HUES48 (cell line): ENCODE results near the gene HSPA14.
A peak's percentile ranks its signal among the peaks of the same experiment; 100 is the strongest.
"Not testable (repeated sequence)": the region's sequence is repeated elsewhere in the genome, so short reads cannot be mapped to it uniquely, and the experiment has no call there.

Experiments used
- H3K27ac ChIP-seq: one replicate; pipeline ENCODE4 v1.7.0; 2013; ENCODE audit warnings: low read depth, low read length, inconsistent platforms
- H3K27me3 ChIP-seq: 2 replicates; pipeline ENCODE4 v1.6.1; 2013; ENCODE audit warnings: mild to moderate bottlenecking, low read length; ENCODE audit not compliant: control insufficient read depth, insufficient read depth
- H3K36me3 ChIP-seq: 2 replicates; pipeline ENCODE4 v1.6.1; 2013; ENCODE audit warnings: low read length; ENCODE audit not compliant: control insufficient read depth, insufficient read depth
- H3K4me1 ChIP-seq: 2 replicates; pipeline ENCODE4 v1.6.1; 2013; ENCODE audit warnings: mild to moderate bottlenecking, low read length; ENCODE audit not compliant: control insufficient read depth, insufficient read depth
- H3K4me3 ChIP-seq: 2 replicates; pipeline ENCODE4 v1.5.1; 2013; ENCODE audit warnings: mild to moderate bottlenecking, low read depth, low read length
- H3K9ac ChIP-seq: 2 replicates; pipeline ENCODE4 v1.6.1; 2013; ENCODE audit warnings: mild to moderate bottlenecking, low read depth, low read length, moderate library complexity
- H3K9me3 ChIP-seq: 2 replicates; pipeline ENCODE4 v1.6.1; 2013; ENCODE audit warnings: low read length; ENCODE audit not compliant: control insufficient read depth, insufficient read depth

HSPA14 gene, protein sequence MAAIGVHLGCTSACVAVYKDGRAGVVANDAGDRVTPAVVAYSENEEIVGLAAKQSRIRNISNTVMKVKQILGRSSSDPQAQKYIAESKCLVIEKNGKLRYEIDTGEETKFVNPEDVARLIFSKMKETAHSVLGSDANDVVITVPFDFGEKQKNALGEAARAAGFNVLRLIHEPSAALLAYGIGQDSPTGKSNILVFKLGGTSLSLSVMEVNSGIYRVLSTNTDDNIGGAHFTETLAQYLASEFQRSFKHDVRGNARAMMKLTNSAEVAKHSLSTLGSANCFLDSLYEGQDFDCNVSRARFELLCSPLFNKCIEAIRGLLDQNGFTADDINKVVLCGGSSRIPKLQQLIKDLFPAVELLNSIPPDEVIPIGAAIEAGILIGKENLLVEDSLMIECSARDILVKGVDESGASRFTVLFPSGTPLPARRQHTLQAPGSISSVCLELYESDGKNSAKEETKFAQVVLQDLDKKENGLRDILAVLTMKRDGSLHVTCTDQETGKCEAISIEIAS

GRCh38 chr10:14837757-14838581 lies at the start of gene HSPA14, which contains the start of the genes CDNF and MSANTD7:
Gene HSPA14 (plus strand): TSS chr10:14838306. CDS start chr10:14838403, 97 bp downstream.
Gene CDNF (minus strand): TSS chr10:14838037. CDS start chr10:14837946, 91 bp downstream.
Gene MSANTD7 (plus strand): TSS chr10:14838306. CDS start chr10:14842285, 3,979 bp downstream.
- Histone ChIP-seq H3K36me3 (peaks cover 30% of the 10 kb centered on the region), H3K27me3 (no peaks in the 10 kb centered on the region)

GRCh38 chr10:14798636-14799035 lies 39.5 kb upstream of the HSPA14 start:
- H3K4me1 ChIP-seq = no peaks in the 10 kb centered on the region
- no peaks in the 10 kb centered on the region for H3K36me3 ChIP-seq
- no peaks in the 10 kb centered on the region for H3K27me3 ChIP-seq

More at GRCh38 chr10:14837757-14838581, at the start of gene HSPA14, which contains the start of the genes CDNF and MSANTD7:
- Histone ChIP-seq H3K4me1 (peaks cover 10% of the 10 kb centered on the region; the same call in 1 of the 2 replicates), H3K9me3 (no peaks in the 10 kb centered on the region), H3K27ac (peak within 1 kb of the TSS; percentile 96), H3K9ac (peak within 1 kb of the TSS; percentile 94), H3K4me3 (peak within 1 kb of the TSS; percentile 90)

DNA sequence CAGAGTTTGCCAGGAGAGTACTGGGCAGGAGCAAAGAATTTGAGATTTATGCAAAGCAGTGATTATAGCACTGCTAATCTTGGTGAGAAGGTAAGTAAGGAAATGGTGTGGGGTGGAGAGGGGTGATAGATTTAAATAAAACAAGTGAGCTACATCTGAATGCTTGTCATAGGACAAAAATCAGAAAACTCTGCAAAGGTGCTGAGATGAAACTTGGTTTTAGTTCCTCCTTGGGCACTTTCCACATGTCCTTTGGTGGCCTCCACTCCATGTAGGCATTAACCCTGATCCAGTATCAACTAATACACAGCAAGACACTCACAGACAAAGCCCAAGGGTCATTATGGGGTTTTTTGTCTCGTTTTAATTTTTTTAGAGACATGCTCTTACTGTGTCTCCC lies 37.7 kb upstream of the HSPA14 start:
- Histone ChIP-seq H3K9ac (no peak overlapping the region), H3K27me3 (no peaks in the 10 kb centered on the region), H3K4me3 (no peak overlapping the region), H3K4me1 (no peaks in the 10 kb centered on the region), H3K27ac (no peak overlapping the region), H3K36me3 (no peaks in the 10 kb centered on the region), H3K9me3 (no peaks in the 10 kb centered on the region)

More at GRCh38 chr10:14798636-14799035, 39.5 kb upstream of the HSPA14 start:
- no peak overlapping the region for H3K9ac ChIP-seq
- H3K27ac ChIP-seq = no peak overlapping the region
- no peaks in the 10 kb centered on the region for H3K9me3 ChIP-seq
- no peak overlapping the region for H3K4me3 ChIP-seq

DNA sequence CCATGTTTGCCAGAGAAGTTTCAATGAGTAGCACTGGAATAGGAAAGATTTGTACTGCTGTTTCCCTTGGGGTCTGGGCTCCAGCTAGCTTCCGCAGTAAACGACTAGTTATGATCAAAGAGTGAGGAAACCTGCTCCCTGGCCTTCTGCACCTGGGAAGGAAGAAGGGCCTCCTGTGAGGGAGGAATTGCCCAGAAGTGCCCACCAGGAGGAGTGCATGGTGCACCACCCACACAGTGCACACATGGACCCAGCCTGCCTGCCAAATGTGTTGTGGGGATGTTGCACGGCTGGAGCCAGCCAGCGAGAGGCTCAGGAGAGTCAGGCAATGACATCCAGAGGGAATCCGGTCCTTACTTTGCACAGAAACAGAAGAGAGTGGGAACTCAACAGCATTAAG lies 36.4 kb upstream of the HSPA14 start:
- Histone ChIP-seq H3K4me1 (no peaks in the 10 kb centered on the region), H3K9me3 (no peaks in the 10 kb centered on the region), H3K27me3 (no peaks in the 10 kb centered on the region), H3K9ac (no peak overlapping the region), H3K36me3 (no peaks in the 10 kb centered on the region), H3K27ac (no peak overlapping the region), H3K4me3 (no peak overlapping the region)

GRCh38 chr10:14803827-14804226 lies 34.3 kb upstream of the HSPA14 start:
- no peaks in the 10 kb centered on the region for H3K4me1 ChIP-seq
- no peak overlapping the region for H3K9ac ChIP-seq
- H3K9me3 ChIP-seq = no peaks in the 10 kb centered on the region
- no peaks in the 10 kb centered on the region for H3K36me3 ChIP-seq
- H3K27me3 ChIP-seq = no peaks in the 10 kb centered on the region
- no peak overlapping the region for H3K4me3 ChIP-seq
- no peak overlapping the region for H3K27ac ChIP-seq

DNA sequence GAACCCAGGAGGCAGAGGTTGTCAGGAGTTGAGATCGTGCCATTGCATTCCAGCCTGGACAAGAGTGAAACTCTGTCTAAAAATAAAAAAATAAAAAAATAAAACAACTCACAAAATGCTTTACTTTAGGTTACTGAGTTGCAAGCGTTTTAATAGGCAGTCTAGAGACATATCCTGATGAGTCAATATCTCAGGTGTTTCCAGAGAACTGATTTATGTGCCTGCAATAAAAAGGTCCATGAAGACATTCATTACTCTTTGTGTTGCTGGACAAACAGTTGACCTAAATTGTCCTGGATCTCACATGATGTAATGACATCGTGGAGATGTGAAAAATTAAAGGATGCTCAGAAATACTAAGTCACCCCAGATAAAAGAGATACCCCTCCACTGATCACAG lies 31.8 kb upstream of the HSPA14 start:
- no peaks in the 10 kb centered on the region for H3K36me3 ChIP-seq
- no peak overlapping the region for H3K4me3 ChIP-seq
- H3K4me1 ChIP-seq = no peaks in the 10 kb centered on the region
- H3K27ac ChIP-seq = no peak overlapping the region
- H3K9me3 ChIP-seq = no peaks in the 10 kb centered on the region
- no peak overlapping the region for H3K9ac ChIP-seq
- H3K27me3 ChIP-seq = no peaks in the 10 kb centered on the region

- H3K27me3 ChIP-seq = no peaks in the 10 kb centered on the region
- no peak overlapping the region for H3K27ac ChIP-seq
- H3K9me3 ChIP-seq = no peaks in the 10 kb centered on the region
Observed at GRCh38 chr10:14810969-14811953, 26.8 kb upstream of the HSPA14 start.

GRCh38 chr10:14812271-14812670 lies 25.8 kb upstream of the HSPA14 start:
- Histone ChIP-seq H3K36me3 (no peaks in the 10 kb centered on the region), H3K9me3 (no peaks in the 10 kb centered on the region), H3K27me3 (no peaks in the 10 kb centered on the region), H3K27ac (no peak overlapping the region), H3K4me1 (no peaks in the 10 kb centered on the region), H3K9ac (no peak overlapping the region), H3K4me3 (no peak overlapping the region)

More at GRCh38 chr10:14810969-14811953, 26.8 kb upstream of the HSPA14 start:
- Histone ChIP-seq H3K9ac (no peak overlapping the region), H3K4me3 (no peak overlapping the region), H3K36me3 (no peaks in the 10 kb centered on the region), H3K4me1 (no peaks in the 10 kb centered on the region)

GRCh38 chr10:14815681-14816080 lies 22.4 kb upstream of the HSPA14 start:
- Histone ChIP-seq H3K9ac (no peak overlapping the region), H3K4me1 (no peaks in the 10 kb centered on the region), H3K27ac (no peak overlapping the region)

GRCh38 chr10:14816717-14817116 lies 21.4 kb upstream of the HSPA14 start:
- not testable (repeated sequence) for H3K4me3 ChIP-seq, H3K27ac ChIP-seq, H3K9ac ChIP-seq, H3K27me3 ChIP-seq, H3K9me3 ChIP-seq, H3K36me3 ChIP-seq, H3K4me1 ChIP-seq

More at GRCh38 chr10:14815681-14816080, 22.4 kb upstream of the HSPA14 start:
- Histone ChIP-seq H3K4me3 (no peak overlapping the region), H3K9me3 (no peaks in the 10 kb centered on the region), H3K27me3 (no peaks in the 10 kb centered on the region), H3K36me3 (no peaks in the 10 kb centered on the region)
